Upper lobe of left lung (tissue), 4 donors: ENCODE results near the gene EID3.
A peak's percentile ranks its signal among the peaks of the same experiment; 100 is the strongest.
"Not testable (repeated sequence)": the region's sequence is repeated elsewhere in the genome, so short reads cannot be mapped to it uniquely, and the experiment has no call there.

ENCODE experiments used
- EP300 ChIP-seq, 4 donors: sonication (generic); formaldehyde crosslinking; IDR thresholded peaks; one replicate each; pipeline ENCODE4 v1.5.1; 2017; ENCODE audit warnings: antibody characterized with exemption in 4 of 4, control low read depth in 2 of 4
- POLR2A ChIP-seq, 4 donors: fragments of 450-650 bp; IDR thresholded peaks; one replicate each; pipeline ENCODE4 v1.5.1; 2016 to 2017; ENCODE audit warnings: antibody characterized with exemption in 4 of 4, mild to moderate bottlenecking in 2 of 4
- TF ChIP-seq, protein P1 (sequence below), 6 experiments: fragments of 450-650 bp in 4 of 6; fragments of 200-600 bp in 2 of 6; sonication (generic) in 2 of 6; IDR thresholded peaks; one replicate each; pipeline ENCODE4 v1.5.1; 2016 to 2019; ENCODE audit warnings: antibody characterized with exemption in 6 of 6

DNA sequence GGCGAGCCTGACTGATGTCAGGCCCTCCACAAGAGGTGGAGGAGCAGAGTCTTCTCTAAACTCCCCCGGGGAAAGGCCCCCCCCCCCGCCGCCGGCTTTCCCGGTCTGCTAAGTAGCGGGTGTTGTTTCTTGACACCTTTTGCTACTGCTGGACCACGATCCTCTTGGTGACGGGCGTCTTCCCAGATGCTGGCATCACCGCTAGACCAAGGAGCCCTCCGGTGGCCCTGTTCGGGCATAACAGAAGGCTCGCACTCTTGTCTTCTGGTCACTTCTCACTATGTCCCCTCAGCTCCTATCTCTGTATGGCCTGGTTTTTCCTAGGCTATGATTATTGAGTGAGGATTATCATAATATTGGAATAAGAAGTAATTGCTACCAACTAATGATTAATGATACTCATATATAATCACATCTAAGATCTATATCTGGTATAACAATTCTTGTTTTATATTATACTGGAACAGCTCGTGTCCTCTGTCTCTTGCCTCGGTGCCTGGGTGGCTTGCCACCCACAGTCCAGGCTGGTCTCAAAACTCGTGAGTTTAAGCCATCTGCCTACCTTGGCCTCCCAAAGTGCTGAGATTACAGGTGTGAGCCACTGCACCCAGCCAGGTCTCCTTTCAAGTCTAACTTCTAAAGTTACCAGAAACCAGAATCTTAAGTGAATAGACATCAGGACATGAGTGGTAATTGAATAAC lies 9.2 kb upstream of the EID3 start:
- TF ChIP-seq, protein P1, sequence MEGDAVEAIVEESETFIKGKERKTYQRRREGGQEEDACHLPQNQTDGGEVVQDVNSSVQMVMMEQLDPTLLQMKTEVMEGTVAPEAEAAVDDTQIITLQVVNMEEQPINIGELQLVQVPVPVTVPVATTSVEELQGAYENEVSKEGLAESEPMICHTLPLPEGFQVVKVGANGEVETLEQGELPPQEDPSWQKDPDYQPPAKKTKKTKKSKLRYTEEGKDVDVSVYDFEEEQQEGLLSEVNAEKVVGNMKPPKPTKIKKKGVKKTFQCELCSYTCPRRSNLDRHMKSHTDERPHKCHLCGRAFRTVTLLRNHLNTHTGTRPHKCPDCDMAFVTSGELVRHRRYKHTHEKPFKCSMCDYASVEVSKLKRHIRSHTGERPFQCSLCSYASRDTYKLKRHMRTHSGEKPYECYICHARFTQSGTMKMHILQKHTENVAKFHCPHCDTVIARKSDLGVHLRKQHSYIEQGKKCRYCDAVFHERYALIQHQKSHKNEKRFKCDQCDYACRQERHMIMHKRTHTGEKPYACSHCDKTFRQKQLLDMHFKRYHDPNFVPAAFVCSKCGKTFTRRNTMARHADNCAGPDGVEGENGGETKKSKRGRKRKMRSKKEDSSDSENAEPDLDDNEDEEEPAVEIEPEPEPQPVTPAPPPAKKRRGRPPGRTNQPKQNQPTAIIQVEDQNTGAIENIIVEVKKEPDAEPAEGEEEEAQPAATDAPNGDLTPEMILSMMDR (IDR thresholded peaks at IDR 0.05): peak in 1 of 6 experiments; percentile 7
- not testable (repeated sequence) for TF ChIP-seq EP300, POLR2A (IDR thresholded peaks at IDR 0.05)
